ENCODE measurements around the gene KLRC1. TPM values are rescaled to one million over a fixed set of nuclear protein-coding genes. Genes with fewer than 3 reads are reported as not detected.
"Not testable (repeated sequence)": the region's sequence is repeated elsewhere in the genome, so short reads cannot be mapped to it uniquely, and the experiment has no call there.

Gene KLRC1
- total and polyA plus RNA-seq, 2 donors = 0.80 to 1.5 TPM

- no peak overlapping the region for H3K4me3 ChIP-seq (ENCODE audit: low read length in 2 of 2)
- H3K9me3 ChIP-seq (ENCODE audit: control insufficient read depth in 2 of 2, insufficient read depth in 1 of 2, low read length in 1 of 2) = no peaks in the 10 kb centered on the region
- WGBS = 99% methylated on average over 4 of the region's 4 CpGs
- no peaks in the 10 kb centered on the region for H3K4me1 ChIP-seq (ENCODE audit: control insufficient read depth in 2 of 2, insufficient read depth in 2 of 2, low read length in 2 of 2)
- no peak for DNase-seq (ENCODE audit: low read depth in 6 of 9, low spot score in 9 of 9)
- H3K36me3 ChIP-seq (ENCODE audit: control insufficient read depth in 2 of 2, insufficient read depth in 2 of 2, low read length in 1 of 2) = no peaks in the 10 kb centered on the region
- H3K27me3 ChIP-seq (ENCODE audit: control insufficient read depth in 2 of 2, insufficient read depth in 1 of 2, low read length in 1 of 2) = no peaks in the 10 kb centered on the region
- H3K27ac ChIP-seq (ENCODE audit: low read depth in 1 of 2, low read length in 1 of 2) = no peak overlapping the region
Measured at GRCh38 chr12:10466311-10466710, 13.1 kb upstream of the KLRC1 start.

- Histone ChIP-seq H3K4me1 (ENCODE audit: control insufficient read depth in 2 of 2, insufficient read depth in 2 of 2, low read length in 2 of 2) (no peaks in the 10 kb centered on the region), H3K4me3 (ENCODE audit: low read length in 2 of 2) (no peak overlapping the region), H3K9me3 (ENCODE audit: control insufficient read depth in 2 of 2, insufficient read depth in 1 of 2, low read length in 1 of 2) (peaks cover 0 to 7% of the 10 kb centered on the region in 2 donors), H3K27ac (ENCODE audit: low read depth in 1 of 2, low read length in 1 of 2) (no peak overlapping the region), H3K27me3 (ENCODE audit: control insufficient read depth in 2 of 2, insufficient read depth in 1 of 2, low read length in 1 of 2) (no peaks in the 10 kb centered on the region), H3K36me3 (ENCODE audit: control insufficient read depth in 2 of 2, insufficient read depth in 2 of 2, low read length in 1 of 2) (no peaks in the 10 kb centered on the region)
- DNase-seq (ENCODE audit: low read depth in 6 of 9, low spot score in 9 of 9) = no peak
- 97% methylated on average over 3 of the region's 3 CpGs for WGBS
Measured at GRCh38 chr12:10457760-10458159, 4.6 kb upstream of the KLRC1 start.

- no peaks in the 10 kb centered on the region for H3K36me3 ChIP-seq (ENCODE audit: control insufficient read depth in 2 of 2, insufficient read depth in 2 of 2, low read length in 1 of 2)
- H3K27me3 ChIP-seq (ENCODE audit: control insufficient read depth in 2 of 2, insufficient read depth in 1 of 2, low read length in 1 of 2) = no peaks in the 10 kb centered on the region
- H3K27ac ChIP-seq (ENCODE audit: low read depth in 1 of 2, low read length in 1 of 2) = no peak overlapping the region
- no peak for DNase-seq (ENCODE audit: low read depth in 6 of 9, low spot score in 9 of 9)
- WGBS = 98% methylated on average over 2 of the region's 2 CpGs
- no peaks in the 10 kb centered on the region for H3K4me1 ChIP-seq (ENCODE audit: control insufficient read depth in 2 of 2, insufficient read depth in 2 of 2, low read length in 2 of 2)
- peaks cover 0 to 7% of the 10 kb centered on the region in 2 donors for H3K9me3 ChIP-seq (ENCODE audit: control insufficient read depth in 2 of 2, insufficient read depth in 1 of 2, low read length in 1 of 2)
- H3K4me3 ChIP-seq (ENCODE audit: low read length in 2 of 2) = no peak overlapping the region
Measured at GRCh38 chr12:10456856-10457255, 3.7 kb upstream of the KLRC1 start.

- Histone ChIP-seq H3K27me3 (ENCODE audit: control insufficient read depth in 2 of 2, insufficient read depth in 1 of 2, low read length in 1 of 2) (no peaks in the 10 kb centered on the region), H3K36me3 (ENCODE audit: control insufficient read depth in 2 of 2, insufficient read depth in 2 of 2, low read length in 1 of 2) (no peaks in the 10 kb centered on the region), H3K4me3 (ENCODE audit: low read length in 2 of 2) (no peak overlapping the region), H3K27ac (ENCODE audit: low read depth in 1 of 2, low read length in 1 of 2) (no peak overlapping the region), H3K4me1 (ENCODE audit: control insufficient read depth in 2 of 2, insufficient read depth in 2 of 2, low read length in 2 of 2) (no peaks in the 10 kb centered on the region), H3K9me3 (ENCODE audit: control insufficient read depth in 2 of 2, insufficient read depth in 1 of 2, low read length in 1 of 2) (peaks cover 0 to 7% of the 10 kb centered on the region in 2 donors)
- DNase-seq (ENCODE audit: low read depth in 6 of 9, low spot score in 9 of 9) = no peak
- WGBS = 99% methylated on average over 1 of the region's 1 CpG
Measured at GRCh38 chr12:10455766-10456165, 2.6 kb upstream of the KLRC1 start.

GRCh38 chr12:10454531-10454930 is 1.4 kb upstream of the KLRC1 start:
- WGBS = 93% methylated on average over 1 of the region's 1 CpG
- peaks cover 0 to 7% of the 10 kb centered on the region in 2 donors for H3K9me3 ChIP-seq (ENCODE audit: control insufficient read depth in 2 of 2, insufficient read depth in 1 of 2, low read length in 1 of 2)
- H3K36me3 ChIP-seq (ENCODE audit: control insufficient read depth in 2 of 2, insufficient read depth in 2 of 2, low read length in 1 of 2) = no peaks in the 10 kb centered on the region
- H3K27me3 ChIP-seq (ENCODE audit: control insufficient read depth in 2 of 2, insufficient read depth in 1 of 2, low read length in 1 of 2) = no peaks in the 10 kb centered on the region
- DNase-seq (ENCODE audit: low read depth in 6 of 9, low spot score in 9 of 9) = no peak
- no peaks in the 10 kb centered on the region for H3K4me1 ChIP-seq (ENCODE audit: control insufficient read depth in 2 of 2, insufficient read depth in 2 of 2, low read length in 2 of 2)
- H3K27ac ChIP-seq (ENCODE audit: low read depth in 1 of 2, low read length in 1 of 2) = no peak overlapping the region
- H3K4me3 ChIP-seq (ENCODE audit: low read length in 2 of 2) = no peak overlapping the region

- over 99% methylated on average over 4 of the region's 4 CpGs for WGBS
- no peak overlapping the region for H3K27ac ChIP-seq (ENCODE audit: low read depth in 1 of 2, low read length in 1 of 2)
- no peaks in the 10 kb centered on the region for H3K27me3 ChIP-seq (ENCODE audit: control insufficient read depth in 2 of 2, insufficient read depth in 1 of 2, low read length in 1 of 2)
- no peaks in the 10 kb centered on the region for H3K4me1 ChIP-seq (ENCODE audit: control insufficient read depth in 2 of 2, insufficient read depth in 2 of 2, low read length in 2 of 2)
- H3K36me3 ChIP-seq (ENCODE audit: control insufficient read depth in 2 of 2, insufficient read depth in 2 of 2, low read length in 1 of 2) = no peaks in the 10 kb centered on the region
- H3K9me3 ChIP-seq (ENCODE audit: control insufficient read depth in 2 of 2, insufficient read depth in 1 of 2, low read length in 1 of 2) = no peaks in the 10 kb centered on the region
- no peak overlapping the region for H3K4me3 ChIP-seq (ENCODE audit: low read length in 2 of 2)
- no peak for DNase-seq (ENCODE audit: low read depth in 6 of 9, low spot score in 9 of 9)
Measured at GRCh38 chr12:10448236-10448635, 4.9 kb downstream of the KLRC1 start.

- H3K27ac ChIP-seq (ENCODE audit: low read depth in 1 of 2, low read length in 1 of 2); DNase-seq (ENCODE audit: low read depth in 6 of 9, low spot score in 9 of 9); H3K36me3 ChIP-seq (ENCODE audit: control insufficient read depth in 2 of 2, insufficient read depth in 2 of 2, low read length in 1 of 2); H3K9me3 ChIP-seq (ENCODE audit: control insufficient read depth in 2 of 2, insufficient read depth in 1 of 2, low read length in 1 of 2); H3K4me3 ChIP-seq (ENCODE audit: low read length in 2 of 2); H3K27me3 ChIP-seq (ENCODE audit: control insufficient read depth in 2 of 2, insufficient read depth in 1 of 2, low read length in 1 of 2); H3K4me1 ChIP-seq (ENCODE audit: control insufficient read depth in 2 of 2, insufficient read depth in 2 of 2, low read length in 2 of 2): not testable (repeated sequence)
- 85% methylated on average over 5 of the region's 5 CpGs for WGBS
Measured at GRCh38 chr12:10446052-10446451, 7.1 kb downstream of the KLRC1 start.

- H3K9me3 ChIP-seq (ENCODE audit: control insufficient read depth in 2 of 2, insufficient read depth in 1 of 2, low read length in 1 of 2); H3K4me1 ChIP-seq (ENCODE audit: control insufficient read depth in 2 of 2, insufficient read depth in 2 of 2, low read length in 2 of 2); DNase-seq (ENCODE audit: low read depth in 6 of 9, low spot score in 9 of 9); H3K27ac ChIP-seq (ENCODE audit: low read depth in 1 of 2, low read length in 1 of 2); H3K27me3 ChIP-seq (ENCODE audit: control insufficient read depth in 2 of 2, insufficient read depth in 1 of 2, low read length in 1 of 2); H3K4me3 ChIP-seq (ENCODE audit: low read length in 2 of 2); H3K36me3 ChIP-seq (ENCODE audit: control insufficient read depth in 2 of 2, insufficient read depth in 2 of 2, low read length in 1 of 2): not testable (repeated sequence)
- 98% methylated on average over 8 of the region's 8 CpGs for WGBS
Measured at GRCh38 chr12:10441144-10441543, 12.0 kb downstream of the KLRC1 start.

- H3K4me3 ChIP-seq (ENCODE audit: low read length in 2 of 2); H3K9me3 ChIP-seq (ENCODE audit: control insufficient read depth in 2 of 2, insufficient read depth in 1 of 2, low read length in 1 of 2); H3K27ac ChIP-seq (ENCODE audit: low read depth in 1 of 2, low read length in 1 of 2); H3K4me1 ChIP-seq (ENCODE audit: control insufficient read depth in 2 of 2, insufficient read depth in 2 of 2, low read length in 2 of 2); H3K27me3 ChIP-seq (ENCODE audit: control insufficient read depth in 2 of 2, insufficient read depth in 1 of 2, low read length in 1 of 2); H3K36me3 ChIP-seq (ENCODE audit: control insufficient read depth in 2 of 2, insufficient read depth in 2 of 2, low read length in 1 of 2); DNase-seq (ENCODE audit: low read depth in 6 of 9, low spot score in 9 of 9): not testable (repeated sequence)
- 98% methylated on average over 2 of the region's 2 CpGs for WGBS
Measured at GRCh38 chr12:10439608-10440274, 13.4 kb downstream of the KLRC1 start.

Data from thymus (tissue), 11 donors.